NCI-H2227 (cell line): ENCODE data around the gene G6PD.

Experiments used
- DNase-seq: peaks from one replicate; lab custom pipeline; 2025; ENCODE audit not compliant: unreplicated experiment; lab: John Stamatoyannopoulos, UW

G6PD gene

DNA sequence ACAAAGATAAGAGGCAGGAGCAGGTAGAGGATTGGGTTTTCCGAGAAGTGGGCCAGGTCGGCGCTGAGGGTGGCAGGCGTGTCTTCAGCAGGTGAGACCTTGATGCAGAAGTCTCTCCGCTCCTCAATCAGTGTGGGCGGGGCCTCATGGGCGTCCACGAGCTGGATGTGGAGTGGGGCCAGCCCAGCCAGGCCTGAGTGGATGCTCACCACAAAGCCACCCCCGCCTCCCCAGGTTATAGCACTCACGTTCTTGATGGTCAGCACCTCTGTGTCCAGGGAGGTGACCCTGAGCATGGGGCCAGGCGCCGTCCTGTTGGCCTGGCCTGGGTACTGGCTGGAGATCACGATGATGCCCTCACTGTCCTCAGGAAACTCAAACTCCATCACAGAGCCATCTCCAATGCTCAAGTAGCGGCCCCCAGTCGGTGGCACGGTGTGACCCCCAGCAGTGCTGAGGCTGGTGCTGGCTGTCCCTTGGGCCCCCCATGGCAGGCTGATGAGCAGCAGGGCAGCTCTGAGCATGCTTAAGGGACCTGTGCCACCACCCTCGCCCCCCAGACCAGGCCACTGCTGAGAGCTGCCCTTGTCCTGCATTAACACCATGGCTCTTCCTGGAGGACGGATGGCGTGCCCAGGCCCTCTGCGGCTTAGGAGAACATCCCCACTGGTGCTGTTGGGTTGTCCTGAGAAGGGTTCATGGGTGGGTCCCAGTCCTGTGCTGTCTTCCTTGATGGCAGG, 58.1 kb downstream of the G6PD start:
- no peak for DNase-seq

DNA sequence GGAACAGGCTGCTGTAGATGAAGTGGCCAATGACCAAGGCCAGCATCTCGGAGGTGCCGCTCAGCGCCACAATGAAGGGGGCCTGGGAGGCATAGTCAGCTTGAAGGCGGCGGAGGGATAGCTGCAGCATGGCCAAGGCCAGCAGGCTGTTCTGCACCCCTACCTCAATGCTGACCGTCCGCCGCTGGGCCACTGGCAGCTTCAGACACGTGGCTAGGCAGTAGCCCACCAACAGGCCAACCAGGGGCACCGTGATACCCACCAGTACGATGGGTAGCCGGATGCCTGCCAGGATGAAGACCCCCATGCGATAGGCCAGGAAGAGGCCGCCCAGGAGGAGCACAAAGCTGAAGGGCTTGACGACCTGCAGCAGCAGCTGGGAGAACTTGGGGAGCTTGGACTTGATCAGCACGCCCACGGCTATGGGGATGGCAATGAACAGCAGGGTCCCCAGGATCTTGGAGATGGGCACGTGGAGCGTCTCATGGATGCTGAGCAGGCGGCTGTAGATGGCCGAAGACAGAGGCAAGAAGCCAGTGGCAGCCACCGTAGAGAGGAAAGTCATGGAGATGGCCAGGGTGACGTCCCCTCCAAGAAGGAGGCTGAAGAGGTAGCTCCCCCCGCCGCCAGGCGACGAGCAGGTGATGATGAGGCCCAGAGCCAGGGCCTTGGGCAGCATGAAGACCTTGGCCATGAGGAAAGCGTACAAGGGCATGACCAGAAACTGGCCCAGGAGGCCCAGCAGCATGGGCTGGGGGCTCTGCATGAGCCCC, 58.9 kb downstream of the G6PD start:
- no peak for DNase-seq

DNA sequence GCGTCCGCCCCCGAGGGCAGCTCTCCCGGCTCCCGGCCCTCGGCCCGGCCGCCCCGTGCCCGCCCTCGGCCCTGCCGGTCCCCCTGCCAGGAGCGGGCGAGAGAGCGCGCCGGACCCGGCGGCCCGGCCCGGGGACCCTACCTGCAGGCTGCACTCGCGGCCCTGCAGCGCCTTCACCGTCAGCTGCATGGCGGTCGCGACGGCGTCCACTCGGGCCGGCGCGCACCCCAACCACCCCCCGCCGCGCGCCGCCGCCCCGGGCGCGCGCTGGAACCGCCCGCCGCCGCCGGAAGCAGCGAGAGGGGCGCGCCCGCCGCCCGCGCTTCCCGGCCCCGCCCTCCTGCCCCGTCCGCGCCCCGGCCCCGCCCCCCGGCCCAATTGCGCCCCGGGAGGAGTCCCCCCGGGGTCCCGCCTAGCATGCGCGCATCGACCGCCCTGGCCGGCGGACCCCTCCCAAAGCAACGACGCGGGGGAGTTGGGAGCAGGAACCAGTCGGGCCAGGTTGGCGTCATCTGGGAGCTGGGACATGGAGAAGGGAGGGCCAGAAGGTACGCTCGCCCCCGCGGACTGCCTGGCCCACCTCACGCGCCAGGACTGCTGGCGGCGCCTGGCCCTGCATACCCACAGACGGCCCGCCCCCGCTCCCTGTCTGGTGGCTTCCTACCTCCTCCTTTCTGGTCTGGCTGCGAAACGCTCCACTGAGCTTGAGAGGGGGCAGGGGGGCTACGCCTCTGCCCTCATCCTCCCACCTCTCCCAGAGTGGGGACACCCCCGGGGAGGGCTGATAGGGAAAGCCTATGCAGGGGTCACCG, 60.0 kb downstream of the G6PD start, which contains the start of gene UBL4A:
Gene UBL4A, minus strand, starts transcription at position 220 of the 812 bp plus-strand sequence. Its CDS starts 31 bp downstream, at position 189.
- DNase-seq, result peak; percentile 76

DNA sequence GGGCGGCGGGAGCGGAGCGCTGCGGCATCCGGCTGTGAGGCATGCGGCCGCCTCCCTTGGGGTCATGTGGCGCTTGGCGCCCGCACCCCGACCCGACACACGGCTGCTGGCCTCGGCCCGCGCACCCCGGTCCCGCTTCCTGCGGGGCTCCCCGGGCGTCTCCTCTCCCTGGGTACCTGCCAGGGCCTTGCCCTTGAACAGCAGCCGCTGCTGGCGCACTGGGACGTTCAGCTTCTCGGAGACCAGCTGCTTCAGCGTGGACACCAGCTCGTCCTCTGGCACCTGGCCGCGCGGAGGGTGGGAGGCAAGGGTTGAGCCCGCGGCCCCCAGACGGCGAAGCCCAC, 60.6 kb downstream of the G6PD start:
- peak; percentile 48 for DNase-seq

DNA sequence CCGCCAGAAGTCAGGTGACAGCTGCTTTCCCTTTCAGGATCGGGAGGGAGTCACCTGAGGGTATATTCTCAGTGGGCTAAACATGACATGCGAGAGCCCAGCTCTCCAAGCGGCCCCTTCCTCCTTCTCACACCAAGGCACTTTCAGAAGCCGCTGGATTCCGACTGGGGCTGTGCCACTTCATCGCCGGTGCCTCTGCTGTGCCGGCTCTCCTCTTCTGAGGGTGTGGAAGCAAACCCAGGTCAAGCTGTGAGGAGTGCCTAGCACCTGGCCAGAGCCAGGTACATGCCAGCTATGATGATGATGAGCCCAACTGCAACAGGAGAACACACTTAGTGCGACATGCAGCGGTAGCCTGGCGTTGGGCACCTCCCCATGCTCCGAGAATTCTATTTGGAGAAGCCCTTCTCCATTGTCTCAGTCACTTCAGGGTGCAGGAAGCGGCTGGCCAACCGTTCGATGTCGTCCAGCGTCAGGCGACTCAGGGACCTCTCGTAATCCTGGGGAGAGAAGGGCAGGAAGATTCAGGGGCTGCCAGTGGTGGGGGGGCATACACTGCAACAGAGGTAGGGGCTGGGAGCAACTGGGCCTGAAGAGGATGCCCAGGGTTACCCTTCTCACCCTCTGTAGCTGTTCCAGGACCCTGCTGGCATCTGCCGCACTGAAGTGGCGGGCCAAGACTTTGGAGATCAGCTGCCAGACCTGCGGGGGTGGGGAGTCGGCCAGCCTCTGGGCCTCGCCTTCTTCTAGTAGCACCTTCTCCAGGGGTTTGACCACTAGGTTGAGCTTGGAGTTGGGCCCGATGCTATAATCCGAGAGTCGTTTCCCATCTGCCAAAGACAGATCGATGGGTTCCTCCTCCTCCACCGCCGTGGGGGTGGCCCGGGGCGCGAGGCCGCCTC, 61.2 kb downstream of the G6PD start:
- DNase-seq, result peak; percentile 48

DNA sequence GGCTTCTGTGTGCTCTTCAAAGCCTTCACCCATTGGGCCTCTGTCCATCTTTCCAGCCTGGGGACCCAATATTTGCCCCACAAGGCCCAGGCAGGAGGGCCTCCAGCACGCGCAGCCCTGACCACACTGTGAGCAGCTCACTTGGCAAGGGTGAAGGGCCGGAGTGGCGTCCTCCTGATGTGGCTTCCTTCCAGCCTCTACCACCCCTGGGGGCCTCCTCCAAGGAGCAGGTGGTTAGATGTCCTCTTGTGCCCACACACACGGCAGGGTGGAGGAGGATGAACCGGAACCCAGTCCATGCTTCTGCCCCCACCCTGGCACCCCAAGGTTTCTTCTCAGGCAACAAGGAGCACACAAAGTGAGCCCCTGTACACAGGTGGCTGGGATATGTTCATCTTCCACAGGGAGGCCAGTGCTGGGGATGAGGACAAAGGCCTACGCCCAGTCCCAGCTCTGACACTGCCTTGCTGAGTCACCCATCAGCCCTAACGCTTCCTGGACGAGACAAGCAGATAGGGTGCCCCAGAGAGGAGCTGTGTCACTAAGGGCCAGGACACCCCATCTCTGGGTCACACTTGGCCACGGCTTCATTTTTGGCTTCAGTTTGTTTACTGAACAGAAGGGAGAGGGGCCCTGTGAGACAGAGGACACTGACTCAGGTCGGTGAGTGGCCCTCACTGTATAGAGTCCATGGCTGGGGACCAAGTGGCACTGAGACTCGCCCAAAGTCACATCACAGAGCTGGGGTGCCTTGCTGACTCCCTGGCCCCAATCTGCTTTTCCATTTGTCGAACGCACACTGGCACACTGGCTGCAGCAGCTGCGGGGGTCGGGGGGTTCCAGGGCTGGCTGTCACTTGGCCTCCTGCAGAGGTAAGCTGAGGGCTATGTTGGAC, 62.1 kb downstream of the G6PD start:
- DNase-seq, result no peak

DNA sequence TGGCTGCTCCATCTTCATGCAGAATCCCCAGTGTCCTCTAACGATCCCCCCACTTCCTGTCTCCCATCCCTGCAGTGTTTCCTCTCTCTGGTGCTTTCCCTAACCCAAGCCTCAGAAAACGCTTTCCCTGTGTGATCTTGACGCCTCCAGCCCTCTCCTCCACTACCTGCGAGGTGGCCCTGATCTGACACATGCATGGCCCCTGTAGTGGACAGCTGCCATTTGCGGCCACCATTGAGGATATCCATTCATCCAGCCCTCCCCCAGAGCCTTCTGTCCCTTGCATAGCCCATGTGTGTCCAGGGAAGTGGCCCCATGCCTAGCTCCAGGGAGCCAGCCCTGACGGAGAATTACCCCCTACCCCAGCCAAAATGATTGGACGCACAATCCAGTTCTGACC, 63.3 kb downstream of the G6PD start:
- no peak for DNase-seq

DNA sequence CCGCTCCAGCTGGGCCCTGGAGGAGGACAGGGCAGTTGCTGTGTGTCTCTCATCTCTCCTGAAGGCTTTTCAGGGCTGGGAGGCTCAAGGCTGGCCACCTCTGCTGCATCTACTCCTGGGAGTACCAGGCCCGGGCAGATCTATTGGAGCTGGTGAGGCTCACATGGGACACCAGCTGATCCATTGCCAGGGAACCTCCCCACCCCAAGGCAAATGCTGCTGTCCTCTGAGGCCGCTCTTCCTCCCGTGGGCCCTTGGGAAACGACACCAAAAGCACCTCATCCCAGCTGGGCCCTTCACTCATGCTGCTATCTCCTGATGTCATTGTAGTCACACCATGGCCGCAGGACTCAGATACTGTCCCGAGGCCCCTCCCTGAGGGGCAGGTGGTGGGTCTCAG, 63.9 kb downstream of the G6PD start:
- DNase-seq, result no peak

DNA sequence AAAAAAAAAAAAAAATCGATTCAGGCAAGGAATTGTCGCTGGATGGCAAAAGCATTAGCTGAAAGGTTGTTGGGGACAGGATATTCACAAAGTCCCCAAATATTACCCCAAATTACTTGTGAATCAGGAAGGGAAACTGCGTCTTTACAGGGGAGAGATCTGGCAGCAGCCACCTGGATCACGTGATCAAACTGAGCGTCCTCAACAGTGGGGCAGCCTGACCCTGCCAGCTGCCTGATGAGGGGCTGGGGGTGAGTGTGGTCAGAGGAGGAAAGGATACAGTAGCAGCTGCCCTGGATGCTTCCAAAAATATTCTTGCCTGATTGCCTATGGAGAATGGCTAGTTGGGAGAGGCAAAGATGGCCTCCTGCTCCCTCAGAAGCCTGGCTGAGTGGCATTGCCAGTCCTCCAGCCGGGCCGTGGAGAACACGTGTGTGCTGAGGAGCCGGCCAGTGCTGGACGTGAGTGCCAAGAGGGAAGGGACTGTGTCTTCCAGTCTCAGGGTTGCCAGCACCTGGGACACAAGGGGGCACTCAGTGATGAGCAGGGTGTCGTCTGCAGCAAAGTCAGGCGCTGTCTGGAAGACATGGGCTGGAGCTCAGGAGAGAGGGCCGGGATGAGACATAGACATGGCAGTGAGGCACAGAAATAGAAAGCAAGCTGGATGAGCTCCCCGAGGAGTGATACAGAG, 64.6 kb downstream of the G6PD start:
- DNase-seq, result no peak
